Left forelimb (tissue), 1 donor: ENCODE results near the gene EXOC6B.
"Not testable (repeated sequence)": the region's sequence is repeated elsewhere in the genome, so short reads cannot be mapped to it uniquely, and the experiment has no call there.

Source experiments
- DNase-seq: peaks from one replicate; pipeline ENCODE4 v3.0.0-alpha.2; 2018; ENCODE audit warnings: low spot score

EXOC6B gene

GRCh38 chr2:72548081-72548764, 277.6 kb downstream of the EXOC6B start:
- DNase-seq, result no peak

- no peak for DNase-seq
These were observed 280.0 kb downstream of the EXOC6B start for GRCh38 chr2:72545790-72546189.

- no peak for DNase-seq
These were observed 281.3 kb downstream of the EXOC6B start for GRCh38 chr2:72544554-72544953.

- no peak for DNase-seq
These were observed 282.2 kb downstream of the EXOC6B start for GRCh38 chr2:72543497-72544216.

DNA sequence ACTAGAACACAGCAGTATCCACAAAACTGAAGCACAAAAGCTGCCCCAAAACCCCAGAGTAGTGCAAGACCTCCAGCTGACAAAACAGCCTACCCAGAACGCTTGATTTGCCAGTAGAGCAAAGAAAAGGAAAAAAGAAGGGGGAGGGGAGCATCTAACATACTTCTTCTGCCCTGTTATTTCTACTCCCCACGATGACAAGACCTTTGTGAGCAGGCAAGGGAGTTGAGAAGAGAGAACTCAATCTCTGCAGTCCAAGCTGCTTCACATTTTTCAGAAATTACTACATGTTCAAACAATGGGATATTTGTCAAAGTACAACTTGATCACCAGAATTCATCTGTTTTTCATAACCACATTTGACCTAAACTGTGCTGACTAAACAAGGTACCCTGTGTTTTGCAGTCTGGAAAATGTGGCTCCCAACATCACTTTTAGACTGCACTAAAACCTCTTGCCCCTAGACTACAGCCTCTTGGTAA, 286.7 kb downstream of the EXOC6B start:
- DNase-seq, result no peak

DNA sequence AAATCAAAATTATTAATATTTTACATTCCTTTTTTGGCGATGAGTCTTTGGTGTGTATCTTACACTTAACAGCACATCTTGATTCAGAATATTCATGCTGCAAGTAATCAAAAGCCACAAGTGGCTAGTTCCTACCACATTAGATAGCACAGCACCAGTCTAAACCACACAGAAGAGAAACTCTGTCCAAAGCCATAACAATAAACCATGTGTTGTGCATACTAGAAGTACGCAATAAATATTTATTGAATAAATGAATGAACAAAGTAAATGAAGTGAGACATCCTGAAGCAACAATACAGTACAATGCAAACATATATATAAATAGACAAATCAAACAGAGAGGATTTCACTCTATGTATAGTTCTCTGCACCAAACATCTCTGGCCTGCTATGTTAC, 287.3 kb downstream of the EXOC6B start:
- DNase-seq, result no peak

GRCh38 chr2:72535586-72535985, 290.2 kb downstream of the EXOC6B start:
- not testable (repeated sequence) for DNase-seq

GRCh38 chr2:72533765-72534164, 292.1 kb downstream of the EXOC6B start:
- no peak for DNase-seq

DNA sequence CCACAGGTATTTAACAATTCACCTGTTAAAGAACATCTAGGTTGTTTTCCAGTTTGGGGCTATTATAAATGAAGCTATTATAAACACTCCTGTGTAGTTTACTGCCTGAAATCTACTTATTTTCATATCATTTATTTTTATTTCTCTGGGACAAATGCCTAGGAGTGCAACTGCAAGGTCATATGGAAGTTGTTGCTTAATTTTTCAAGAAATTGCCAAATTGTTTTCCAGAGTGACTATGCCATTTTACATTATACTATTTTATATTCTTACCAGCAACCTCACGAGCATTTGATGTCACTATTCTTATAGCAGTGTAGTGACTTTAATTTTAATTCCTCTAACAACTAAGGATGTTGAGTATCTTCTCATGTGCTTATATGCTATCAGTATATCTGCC, 298.4 kb downstream of the EXOC6B start:
- DNase-seq, result no peak

- DNase-seq, result no peak
These were observed 299.2 kb downstream of the EXOC6B start for GRCh38 chr2:72526623-72527022.

GRCh38 chr2:72524071-72524470, 301.8 kb downstream of the EXOC6B start:
- DNase-seq, result no peak

DNA sequence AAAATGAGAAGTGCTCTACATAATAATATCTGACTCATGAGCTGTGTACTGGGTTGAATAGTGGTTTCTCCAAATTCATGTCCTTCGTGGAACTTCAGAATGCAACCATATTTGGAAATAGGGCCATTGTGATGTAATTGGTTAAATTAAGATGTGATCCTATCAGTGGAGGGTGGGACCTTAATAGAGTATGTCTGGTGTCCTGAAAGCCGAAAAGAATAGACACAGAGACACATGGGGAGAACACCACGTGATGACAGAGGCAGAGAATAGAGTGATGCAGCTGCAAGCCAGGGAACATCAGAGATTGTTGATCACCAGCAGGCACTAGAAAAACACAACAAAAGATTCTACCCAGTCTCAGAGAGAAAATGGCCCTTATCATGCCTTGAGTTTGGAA, 310.1 kb downstream of the EXOC6B start:
- DNase-seq, result no peak

DNA sequence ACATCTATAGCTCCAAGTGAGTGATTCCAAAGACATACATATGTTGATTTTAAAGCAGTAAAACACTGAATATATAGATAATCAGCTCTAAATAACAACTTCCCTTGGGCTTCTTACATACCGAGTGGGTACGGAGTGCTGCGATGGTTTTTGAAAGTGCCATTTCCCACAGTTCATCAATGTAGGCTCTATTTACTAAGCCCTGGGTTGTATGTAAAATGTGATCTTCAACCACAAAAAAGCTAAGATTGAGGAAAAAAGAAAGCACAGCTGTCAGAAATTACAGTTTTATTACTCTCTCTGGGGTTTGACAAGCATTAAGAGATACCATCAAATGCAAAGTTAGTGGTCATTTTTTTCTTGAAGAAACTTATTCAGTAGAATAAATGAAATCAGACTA, 312.8 kb downstream of the EXOC6B start:
- DNase-seq, result no peak

GRCh38 chr2:72512376-72512775, 313.5 kb downstream of the EXOC6B start:
- no peak for DNase-seq

GRCh38 chr2:72511906-72512305, 313.9 kb downstream of the EXOC6B start:
- no peak for DNase-seq

DNA sequence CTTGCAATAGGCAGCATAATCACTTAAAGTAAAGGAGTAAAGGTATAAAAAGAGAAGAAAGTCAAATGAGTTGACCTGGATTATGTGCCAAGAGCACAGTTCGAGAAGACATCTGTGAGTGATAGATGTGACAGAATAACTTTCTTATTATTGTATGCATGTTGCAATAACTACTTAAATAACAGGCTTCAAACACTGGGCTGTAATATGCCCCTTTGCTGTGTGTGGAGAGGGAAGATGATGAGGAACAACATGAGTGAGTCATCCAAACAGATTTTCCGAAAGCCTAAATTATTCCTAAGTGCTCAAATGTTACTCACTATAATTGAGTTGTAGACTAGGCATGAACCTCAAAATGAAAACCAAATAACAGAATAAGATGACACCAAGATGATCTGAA, 328.1 kb downstream of the EXOC6B start:
- DNase-seq, result no peak

GRCh38 chr2:72496479-72496878, 329.4 kb downstream of the EXOC6B start:
- no peak for DNase-seq

DNA sequence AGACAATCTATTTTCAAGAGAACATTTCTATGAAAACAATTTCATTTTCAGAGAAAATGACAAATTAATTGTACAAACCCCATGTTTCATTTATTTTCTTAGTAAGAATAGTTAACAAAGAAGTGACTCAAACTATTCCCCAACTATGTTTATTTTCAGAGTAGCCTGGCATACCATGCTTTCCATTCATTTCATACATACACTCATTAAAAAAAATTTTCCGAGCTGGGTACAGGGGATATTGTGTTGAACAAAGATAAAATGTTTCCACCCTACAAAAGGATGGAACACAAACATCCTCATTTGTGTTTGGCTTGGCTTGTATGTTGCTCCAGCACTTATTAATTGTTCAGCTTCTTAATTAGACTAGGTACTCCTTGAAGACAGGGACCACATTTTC, 331.4 kb downstream of the EXOC6B start:
- DNase-seq, result no peak

- not testable (repeated sequence) for DNase-seq
These were observed 341.2 kb downstream of the EXOC6B start for GRCh38 chr2:72484622-72485021.

DNA sequence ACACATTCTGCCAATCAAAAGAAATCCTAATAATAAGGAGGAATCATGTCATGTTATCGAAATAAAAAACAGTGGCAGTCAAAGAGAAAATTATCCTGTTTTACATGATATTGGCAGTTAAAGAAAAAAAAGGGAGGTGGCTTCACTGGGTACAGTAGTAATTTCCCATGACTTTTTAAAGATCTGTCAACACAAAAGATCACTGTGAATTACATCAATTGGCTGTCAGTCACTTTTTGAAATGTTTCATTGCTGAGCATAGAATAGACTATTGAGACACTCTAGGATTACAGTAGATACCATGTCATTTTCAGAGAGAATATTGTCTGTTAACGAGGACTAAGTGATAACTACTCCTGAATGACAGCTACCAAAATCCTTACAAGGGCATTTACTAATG, 342.5 kb downstream of the EXOC6B start:
- DNase-seq, result no peak

GRCh38 chr2:72475246-72475645, 350.6 kb downstream of the EXOC6B start:
- peak; percentile 63 for DNase-seq

DNA sequence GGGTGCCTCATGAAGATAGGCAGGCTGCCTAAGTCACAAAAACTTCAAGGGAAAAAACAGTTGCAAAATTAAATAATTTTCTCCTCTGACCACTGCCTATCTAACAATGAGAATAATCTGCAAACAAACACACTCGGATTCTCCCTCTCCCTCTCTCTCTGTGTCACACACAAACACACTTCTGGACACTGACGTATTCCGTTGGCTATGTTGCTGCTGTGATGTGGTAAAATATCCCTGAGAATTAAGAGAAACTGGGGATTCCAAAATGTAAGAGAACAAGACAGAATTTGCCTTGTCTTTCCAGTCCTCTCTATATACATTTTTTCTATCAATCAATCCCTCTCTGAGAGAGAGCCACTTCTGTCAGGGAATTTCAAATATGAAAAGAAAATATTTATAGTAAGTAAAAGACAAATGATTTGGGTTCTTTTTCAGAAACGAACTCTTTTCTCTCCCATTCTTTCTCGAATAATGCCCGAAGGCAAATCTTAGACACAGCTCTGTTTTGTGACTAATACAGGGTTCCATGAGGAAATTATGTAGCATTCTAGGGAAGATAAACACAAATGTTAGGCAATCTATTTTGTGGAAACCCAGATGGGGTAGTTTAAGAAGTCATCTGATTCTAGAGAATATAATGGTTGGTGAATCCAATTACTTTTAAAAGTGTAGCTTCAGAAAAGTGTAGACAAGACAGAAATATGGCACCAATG, 367.9 kb downstream of the EXOC6B start:
- DNase-seq, result no peak

DNA sequence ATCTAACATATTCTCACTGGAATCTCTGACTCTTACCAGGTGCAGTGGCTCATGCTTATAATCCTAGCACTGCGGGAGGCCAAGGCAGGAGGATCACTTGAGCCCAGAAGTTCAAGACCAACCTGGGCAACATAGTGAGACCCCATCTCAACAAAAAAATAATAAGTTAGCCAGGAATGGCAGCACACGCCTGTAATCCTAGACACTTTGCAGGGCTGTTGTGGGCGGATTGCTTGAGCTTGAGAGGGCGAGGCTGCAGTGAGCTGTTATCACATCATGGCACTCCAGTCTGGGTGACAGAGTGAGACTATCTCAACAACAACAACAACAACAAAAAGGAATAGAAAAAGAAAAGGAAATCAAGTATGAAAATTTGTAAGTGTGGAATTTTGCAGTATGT, 371.6 kb downstream of the EXOC6B start:
- no peak for DNase-seq
